ENCODE measurements around the gene TMEM54.

GRCh38 chr1:32947669-32948389 is 46.6 kb upstream of the TMEM54 start:
- TF ChIP-seq FOXJ2 (tag; IDR thresholded peaks at IDR 0.05) (no peak), SMC3 (conservative IDR thresholded peaks at IDR 0.05; ENCODE audit: insufficient read depth, low read depth, low read length) (no peak), JUND (IDR thresholded peaks at IDR 0.05; ENCODE audit: borderline replicate concordance, low read depth, low read length) (no peak), JUND (tag; IDR thresholded peaks at IDR 0.05; ENCODE audit: borderline replicate concordance, low read depth, low read length) (no peak), YY1 (IDR thresholded peaks at IDR 0.05; ENCODE audit: borderline replicate concordance in 1 of 3, control insufficient read depth in 1 of 3, extremely low read depth in 1 of 3, insufficient read depth in 3 of 3, insufficient read length in 1 of 3, insufficient replicate concordance in 2 of 3, low read depth in 1 of 3, low read length in 2 of 3) (no peak), SMARCB1 (IDR thresholded peaks at IDR 0.05; ENCODE audit: insufficient read length, low read depth) (no peak), POLR2AphosphoS5 (IDR thresholded peaks at IDR 0.05; ENCODE audit: control insufficient read depth, insufficient read depth, low read depth, low read length) (no peak), HCFC1 (IDR thresholded peaks at IDR 0.05; ENCODE audit: low read depth, low read length) (no peak), TCF7 (IDR thresholded peaks at IDR 0.05; ENCODE audit: borderline replicate concordance) (no peak), JUNB (CRISPR knock-in tag; conservative IDR thresholded peaks at IDR 0.05) (no peak), ZNF274 (IDR thresholded peaks at IDR 0.05; ENCODE audit: borderline replicate concordance, low read depth, low read length) (no peak), FOXA1 (IDR thresholded peaks at IDR 0.05; ENCODE audit: borderline replicate concordance) (no peak), POLR2A (conservative IDR thresholded peaks at IDR 0.05) (no peak)
- TF ChIP-seq, protein P1, sequence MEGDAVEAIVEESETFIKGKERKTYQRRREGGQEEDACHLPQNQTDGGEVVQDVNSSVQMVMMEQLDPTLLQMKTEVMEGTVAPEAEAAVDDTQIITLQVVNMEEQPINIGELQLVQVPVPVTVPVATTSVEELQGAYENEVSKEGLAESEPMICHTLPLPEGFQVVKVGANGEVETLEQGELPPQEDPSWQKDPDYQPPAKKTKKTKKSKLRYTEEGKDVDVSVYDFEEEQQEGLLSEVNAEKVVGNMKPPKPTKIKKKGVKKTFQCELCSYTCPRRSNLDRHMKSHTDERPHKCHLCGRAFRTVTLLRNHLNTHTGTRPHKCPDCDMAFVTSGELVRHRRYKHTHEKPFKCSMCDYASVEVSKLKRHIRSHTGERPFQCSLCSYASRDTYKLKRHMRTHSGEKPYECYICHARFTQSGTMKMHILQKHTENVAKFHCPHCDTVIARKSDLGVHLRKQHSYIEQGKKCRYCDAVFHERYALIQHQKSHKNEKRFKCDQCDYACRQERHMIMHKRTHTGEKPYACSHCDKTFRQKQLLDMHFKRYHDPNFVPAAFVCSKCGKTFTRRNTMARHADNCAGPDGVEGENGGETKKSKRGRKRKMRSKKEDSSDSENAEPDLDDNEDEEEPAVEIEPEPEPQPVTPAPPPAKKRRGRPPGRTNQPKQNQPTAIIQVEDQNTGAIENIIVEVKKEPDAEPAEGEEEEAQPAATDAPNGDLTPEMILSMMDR (IDR thresholded peaks at IDR 0.05 in 2 of 3, conservative IDR thresholded peaks at IDR 0.05 in 1 of 3; ENCODE audit: insufficient read depth in 2 of 3, low read depth in 1 of 3, low read length in 3 of 3): no peak
- TF ChIP-seq, protein P2, sequence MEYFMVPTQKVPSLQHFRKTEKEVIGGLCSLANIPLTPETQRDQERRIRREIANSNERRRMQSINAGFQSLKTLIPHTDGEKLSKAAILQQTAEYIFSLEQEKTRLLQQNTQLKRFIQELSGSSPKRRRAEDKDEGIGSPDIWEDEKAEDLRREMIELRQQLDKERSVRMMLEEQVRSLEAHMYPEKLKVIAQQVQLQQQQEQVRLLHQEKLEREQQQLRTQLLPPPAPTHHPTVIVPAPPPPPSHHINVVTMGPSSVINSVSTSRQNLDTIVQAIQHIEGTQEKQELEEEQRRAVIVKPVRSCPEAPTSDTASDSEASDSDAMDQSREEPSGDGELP (CRISPR knock-in tag; IDR thresholded peaks at IDR 0.05; ENCODE audit: borderline replicate concordance): no peak

Data from K562 (cell line).